Mesendoderm (in vitro differentiated cells): ENCODE results near the gene FREM1.
A peak's percentile ranks its signal among the peaks of the same experiment; 100 is the strongest.

Experiments used
- DNase-seq: peaks from one replicate; pipeline ENCODE4 v3.0.0; 2013
- H2AK5ac ChIP-seq: 2 replicates; pipeline ENCODE4 v1.6.1; 2013; ENCODE audit warnings: low read length, inconsistent platforms
- H2BK120ac ChIP-seq: 2 replicates; pipeline ENCODE4 v1.6.1; 2013; ENCODE audit warnings: low read depth, mild to moderate bottlenecking, low read length, moderate library complexity, mixed read lengths
- H2BK15ac ChIP-seq: replicated peaks from 2 replicates; pipeline ENCODE4 v1.6.1; 2013; ENCODE audit warnings: low read depth, mild to moderate bottlenecking, moderate library complexity
- H2BK5ac ChIP-seq: 2 replicates; pipeline ENCODE4 v1.6.1; 2013; ENCODE audit warnings: low read length, inconsistent platforms
- H3K18ac ChIP-seq: 2 replicates; pipeline ENCODE4 v1.6.1; 2013; ENCODE audit warnings: mild to moderate bottlenecking, low read length, mixed read lengths
- H3K23ac ChIP-seq: one replicate; pipeline ENCODE4 v1.6.1; 2013; ENCODE audit warnings: low read length
- H3K27ac ChIP-seq: 2 replicates; pipeline ENCODE4 v1.5.1; 2013; ENCODE audit warnings: low read depth, mild to moderate bottlenecking, inconsistent platforms, low read length, moderate library complexity
- H3K27me3 ChIP-seq: 2 replicates; pipeline ENCODE4 v1.6.1; 2013; ENCODE audit warnings: low read length, control low read depth, mild to moderate bottlenecking, inconsistent platforms; ENCODE audit not compliant: insufficient read depth, poor library complexity
- H3K36me3 ChIP-seq: 2 replicates; pipeline ENCODE4 v1.6.1; 2013; ENCODE audit warnings: low read length, inconsistent platforms; ENCODE audit not compliant: control insufficient read depth, insufficient read depth
- H3K4ac ChIP-seq: one replicate; pipeline ENCODE4 v1.6.1; 2013; ENCODE audit warnings: low read depth, mild to moderate bottlenecking, low read length, moderate library complexity
- H3K4me1 ChIP-seq: 2 replicates; pipeline ENCODE4 v1.6.1; 2013; ENCODE audit warnings: low read depth, low read length, inconsistent platforms; ENCODE audit not compliant: control insufficient read depth
- H3K4me2 ChIP-seq: 2 replicates; pipeline ENCODE4 v1.6.1; 2013; ENCODE audit warnings: low read length
- H3K4me3 ChIP-seq: 2 replicates; pipeline ENCODE4 v1.5.1; 2013; ENCODE audit warnings: mild to moderate bottlenecking, low read length
- H3K56ac ChIP-seq: one replicate; pipeline ENCODE4 v1.6.1; 2013; ENCODE audit warnings: low read length
- H3K79me1 ChIP-seq: 2 replicates; pipeline ENCODE4 v1.6.1; 2013; ENCODE audit warnings: low read length, inconsistent platforms
- H3K79me2 ChIP-seq: 2 replicates; pipeline ENCODE4 v1.6.1; 2013; ENCODE audit warnings: mild to moderate bottlenecking, low read length; ENCODE audit not compliant: control insufficient read depth, insufficient read depth
- H3K9ac ChIP-seq: 2 replicates; pipeline ENCODE4 v1.6.1; 2013; ENCODE audit warnings: low read length, inconsistent platforms
- H4K5ac ChIP-seq: one replicate; pipeline ENCODE4 v1.6.1; 2013; ENCODE audit warnings: low read length
- H4K8ac ChIP-seq: one replicate; pipeline ENCODE4 v1.6.1; 2013; ENCODE audit warnings: low read depth, mild to moderate bottlenecking, control low read depth, low read length, moderate library complexity
- WGBS: extraction: QIAGEN DNeasy Blood & Tissue Kit; methylation state at CpG from one replicate; pipeline ENCODE4 v1.1.7; 2013; ENCODE audit warnings: low lambda C conversion rate, missing lambda C conversion rate; ENCODE audit not compliant: insufficient coverage; ENCODE audit errors: extremely low coverage; 5-methylcytosine and 5-hydroxymethylcytosine counted together

The FREM1 gene

GRCh38 chr9:14827805-14828204 lies 82.4 kb downstream of the FREM1 start:
- H3K36me3 ChIP-seq, result no peaks in the 10 kb centered on the region
- no peak for DNase-seq
- H3K79me2 ChIP-seq, result no peaks in the 10 kb centered on the region
- H2BK120ac ChIP-seq, result no peak overlapping the region
- no peak overlapping the region for H2BK15ac ChIP-seq
- no CpG with 5 or more reads among the region's 3 CpGs for WGBS
- no peaks in the 10 kb centered on the region for H3K27me3 ChIP-seq
- no peak overlapping the region for H2BK5ac ChIP-seq
- no peak overlapping the region for H3K4ac ChIP-seq
- no peak overlapping the region for H4K5ac ChIP-seq
- H2AK5ac ChIP-seq, result no peak overlapping the region
- H3K56ac ChIP-seq, result no peak overlapping the region
- H3K18ac ChIP-seq, result no peak overlapping the region
- H4K8ac ChIP-seq, result no peak overlapping the region
- no peak overlapping the region for H3K4me3 ChIP-seq
- no peaks in the 10 kb centered on the region for H3K79me1 ChIP-seq
- H3K9ac ChIP-seq, result no peak overlapping the region
- no peak overlapping the region for H3K23ac ChIP-seq
- H3K4me2 ChIP-seq, result no peak overlapping the region
- no peak overlapping the region for H3K27ac ChIP-seq
- no peaks in the 10 kb centered on the region for H3K4me1 ChIP-seq

- H3K9ac ChIP-seq, result no peak overlapping the region
- H3K18ac ChIP-seq, result no peak overlapping the region
- no peaks in the 10 kb centered on the region for H3K4me1 ChIP-seq
- WGBS, result no CpG with 5 or more reads among the region's 1 CpG
- H4K5ac ChIP-seq, result no peak overlapping the region
- no peak for DNase-seq
- H3K4me3 ChIP-seq, result no peak overlapping the region
- H2BK120ac ChIP-seq, result no peak overlapping the region
- no peak overlapping the region for H3K4me2 ChIP-seq
- H3K27me3 ChIP-seq, result no peaks in the 10 kb centered on the region
- H3K36me3 ChIP-seq, result no peaks in the 10 kb centered on the region
- no peak overlapping the region for H2BK5ac ChIP-seq
- H3K27ac ChIP-seq, result no peak overlapping the region
- no peaks in the 10 kb centered on the region for H3K79me2 ChIP-seq
- no peak overlapping the region for H3K4ac ChIP-seq
- H3K56ac ChIP-seq, result no peak overlapping the region
- H2BK15ac ChIP-seq, result no peak overlapping the region
- no peak overlapping the region for H4K8ac ChIP-seq
- no peak overlapping the region for H2AK5ac ChIP-seq
- H3K79me1 ChIP-seq, result no peaks in the 10 kb centered on the region
- no peak overlapping the region for H3K23ac ChIP-seq
Observed at GRCh38 chr9:14824481-14824880, 85.7 kb downstream of the FREM1 start.

DNA sequence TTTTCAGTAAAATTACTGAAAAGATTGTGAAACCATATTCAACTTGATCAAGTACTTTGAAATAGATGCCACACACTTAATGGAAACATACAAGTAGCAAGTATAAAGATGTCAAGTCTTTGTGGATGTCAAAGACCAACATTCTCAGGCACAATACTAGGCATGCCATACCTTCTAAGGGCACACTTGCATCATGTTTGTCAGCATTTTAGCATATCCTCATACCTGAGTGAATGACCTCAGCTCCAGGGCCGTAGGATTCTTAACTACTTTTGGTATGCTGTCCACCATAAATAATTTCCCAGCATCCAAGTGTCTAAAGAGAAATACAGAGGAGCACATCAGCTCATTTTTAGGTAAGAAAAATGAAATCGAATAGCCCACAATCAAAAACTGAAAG lies 86.4 kb downstream of the FREM1 start:
- H3K36me3 ChIP-seq, result no peaks in the 10 kb centered on the region
- H3K4ac ChIP-seq, result no peak overlapping the region
- no peaks in the 10 kb centered on the region for H3K4me1 ChIP-seq
- H3K4me3 ChIP-seq, result no peak overlapping the region
- no peak overlapping the region for H3K27ac ChIP-seq
- no peaks in the 10 kb centered on the region for H3K27me3 ChIP-seq
- H2BK5ac ChIP-seq, result no peak overlapping the region
- H4K8ac ChIP-seq, result no peak overlapping the region
- no peak overlapping the region for H2AK5ac ChIP-seq
- H3K9ac ChIP-seq, result no peak overlapping the region
- no peak overlapping the region for H3K56ac ChIP-seq
- H3K79me1 ChIP-seq, result no peaks in the 10 kb centered on the region
- no CpG with 5 or more reads among the region's 2 CpGs for WGBS
- no peak overlapping the region for H2BK15ac ChIP-seq
- H3K79me2 ChIP-seq, result no peaks in the 10 kb centered on the region
- DNase-seq, result peak; percentile 44
- H2BK120ac ChIP-seq, result no peak overlapping the region
- no peak overlapping the region for H3K4me2 ChIP-seq
- H3K18ac ChIP-seq, result no peak overlapping the region
- no peak overlapping the region for H3K23ac ChIP-seq
- H4K5ac ChIP-seq, result no peak overlapping the region

- Histone ChIP-seq H2BK120ac (no peak overlapping the region), H3K27ac (no peak overlapping the region), H3K27me3 (no peaks in the 10 kb centered on the region), H3K18ac (no peak overlapping the region), H3K4me3 (no peak overlapping the region), H3K4me1 (no peaks in the 10 kb centered on the region), H3K4me2 (no peak overlapping the region), H3K4ac (no peak overlapping the region), H2BK5ac (no peak overlapping the region), H2AK5ac (no peak overlapping the region), H4K8ac (no peak overlapping the region), H3K56ac (no peak overlapping the region), H3K9ac (no peak overlapping the region), H3K79me1 (no peaks in the 10 kb centered on the region), H3K79me2 (no peaks in the 10 kb centered on the region), H3K23ac (no peak overlapping the region), H2BK15ac (no peak overlapping the region), H4K5ac (no peak overlapping the region), H3K36me3 (no peaks in the 10 kb centered on the region)
- DNase-seq, result no peak
- WGBS, result no CpG with 5 or more reads among the region's 1 CpG
Observed at GRCh38 chr9:14822666-14823065, 87.6 kb downstream of the FREM1 start.

GRCh38 chr9:14819183-14819582 lies 91.0 kb downstream of the FREM1 start:
- Histone ChIP-seq H3K27ac (no peak overlapping the region), H2BK5ac (no peak overlapping the region), H3K79me2 (no peaks in the 10 kb centered on the region), H2BK120ac (no peak overlapping the region), H3K4me2 (no peak overlapping the region), H2AK5ac (no peak overlapping the region), H3K36me3 (no peaks in the 10 kb centered on the region), H3K27me3 (no peaks in the 10 kb centered on the region), H3K56ac (no peak overlapping the region), H4K8ac (no peak overlapping the region), H3K18ac (no peak overlapping the region), H3K4me1 (no peaks in the 10 kb centered on the region), H3K23ac (no peak overlapping the region), H3K4me3 (no peak overlapping the region), H3K79me1 (no peaks in the 10 kb centered on the region), H2BK15ac (no peak overlapping the region), H3K9ac (no peak overlapping the region), H3K4ac (no peak overlapping the region), H4K5ac (no peak overlapping the region)
- no CpG with 5 or more reads among the region's 4 CpGs for WGBS
- DNase-seq, result no peak

DNA sequence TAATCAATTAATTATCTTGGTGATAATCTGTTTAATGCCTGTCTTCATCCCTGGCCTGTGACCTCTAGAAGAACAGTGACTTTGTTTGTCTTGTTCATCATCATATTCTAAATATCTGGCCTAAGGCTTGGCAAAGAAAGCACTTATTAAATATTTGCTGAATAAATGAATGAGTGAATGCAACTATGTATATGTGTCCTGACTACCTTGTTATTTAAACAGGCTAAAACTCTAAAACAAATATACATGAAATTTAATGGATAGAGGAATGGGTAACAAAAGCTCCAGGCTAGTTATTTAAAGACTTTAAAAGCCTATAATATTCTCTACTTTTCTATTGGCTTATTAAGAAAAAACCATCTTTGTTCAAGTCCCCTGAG lies 96.0 kb downstream of the FREM1 start:
- H3K79me2 ChIP-seq, result no peaks in the 10 kb centered on the region
- no peak overlapping the region for H4K5ac ChIP-seq
- no peak overlapping the region for H2BK5ac ChIP-seq
- H3K18ac ChIP-seq, result no peak overlapping the region
- no peak overlapping the region for H3K4ac ChIP-seq
- H3K9ac ChIP-seq, result no peak overlapping the region
- H3K4me1 ChIP-seq, result peaks cover 2% of the 10 kb centered on the region
- no peak overlapping the region for H3K4me2 ChIP-seq
- H2BK120ac ChIP-seq, result no peak overlapping the region
- H2AK5ac ChIP-seq, result no peak overlapping the region
- no peaks in the 10 kb centered on the region for H3K27me3 ChIP-seq
- H3K4me3 ChIP-seq, result no peak overlapping the region
- no peak overlapping the region for H2BK15ac ChIP-seq
- no peak overlapping the region for H3K56ac ChIP-seq
- H3K36me3 ChIP-seq, result no peaks in the 10 kb centered on the region
- H3K79me1 ChIP-seq, result no peaks in the 10 kb centered on the region
- H4K8ac ChIP-seq, result no peak overlapping the region
- no peak overlapping the region for H3K23ac ChIP-seq
- H3K27ac ChIP-seq, result no peak overlapping the region
- DNase-seq, result no peak
